ENCODE data around the gene MC1R. TPM values are rescaled to one million over a fixed set of nuclear protein-coding genes. Genes with fewer than 3 reads are reported as not detected.
"Not testable (repeated sequence)": the region's sequence is repeated elsewhere in the genome, so short reads cannot be mapped to it uniquely, and the experiment has no call there.

MC1R gene
- total RNA-seq, 1 experiment from 2014 or later, result 34.3 TPM

DNA sequence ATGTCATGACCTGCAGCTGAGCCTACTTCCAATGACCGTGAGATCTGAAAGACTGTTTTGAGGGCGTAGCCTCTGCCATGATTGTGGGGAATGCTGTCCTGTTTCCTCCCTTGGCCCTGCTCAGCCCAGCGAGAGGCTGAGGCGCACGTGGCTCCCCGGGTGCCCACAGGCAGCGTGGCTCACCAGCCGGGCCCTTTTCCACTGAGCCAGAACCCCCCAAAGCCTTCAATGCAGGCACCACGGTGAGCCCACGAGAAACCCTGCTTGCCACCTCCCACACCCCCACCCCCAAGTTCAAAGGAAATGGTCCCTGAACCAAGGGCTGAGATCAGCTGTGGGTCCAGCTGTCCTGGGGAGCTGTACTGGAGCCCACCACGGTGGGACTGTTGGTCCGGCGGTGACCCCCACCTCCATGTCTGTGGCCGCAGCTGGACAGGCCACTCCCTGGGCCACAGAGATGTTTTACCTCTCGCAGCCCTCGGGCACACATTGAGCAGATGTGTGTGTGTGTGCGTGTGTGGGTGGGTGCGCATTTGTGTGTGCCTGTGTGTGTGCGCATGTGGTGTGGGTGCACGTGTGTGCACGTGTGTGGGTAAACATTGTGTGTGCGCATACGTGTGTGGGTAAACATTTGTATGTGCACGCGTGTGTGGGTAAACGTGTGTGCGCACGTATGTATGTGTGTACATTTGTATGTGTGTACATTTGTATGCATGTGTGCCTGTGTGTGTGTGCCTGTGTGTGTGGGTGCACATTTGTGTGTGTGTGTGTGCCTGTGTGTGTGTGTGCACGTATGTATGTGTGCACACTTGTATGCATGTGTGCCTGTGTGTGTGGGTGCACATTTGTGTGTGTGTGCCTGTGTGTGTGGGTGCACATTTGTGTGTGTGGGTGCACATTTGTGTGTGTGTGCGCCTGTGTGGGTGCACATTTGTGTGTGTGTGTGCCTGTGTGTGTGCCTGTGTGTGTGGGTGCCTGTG is 5.0 kb upstream of the MC1R start:
- H3K9me3 ChIP-seq (ENCODE audit: insufficient read depth, low read depth), result no peaks in the 10 kb centered on the region
- no peak overlapping the region for H3K4me3 ChIP-seq
- peaks cover 6% of the 10 kb centered on the region; the same call in 1 of the 2 replicates for H3K36me3 ChIP-seq (ENCODE audit: low read depth)
- POLR2A ChIA-PET (ENCODE audit: unreplicated experiment), result interaction anchor here (0.7 kb wide), 1 partner anchor 41 kb away, joined by 3 read pairs; no protein-coding TSS in a partner anchor
- no peaks in the 10 kb centered on the region for H3K27me3 ChIP-seq (ENCODE audit: insufficient read depth, low read depth)
- no peak overlapping the region for H2AFZ ChIP-seq
- H3K79me2 ChIP-seq (ENCODE audit: low read depth), result no peaks in the 10 kb centered on the region
- H4K20me1 ChIP-seq (ENCODE audit: insufficient read depth), result no peaks in the 10 kb centered on the region; the same call in 1 of the 2 replicates
- DNase-seq, result no peak
- BruUV-seq (replicated peaks), result no TSS peak
- CTCF ChIA-PET, result no interaction called here
- H3K4me2 ChIP-seq, result no peak overlapping the region
- H3K4me1 ChIP-seq (replicated peaks; ENCODE audit: insufficient read depth), result peaks cover 14% of the 10 kb centered on the region
- no peaks in the 10 kb centered on the region for H3K9me2 ChIP-seq (ENCODE audit: insufficient read depth)
- H3K27ac ChIP-seq, result no peak overlapping the region
- TF ChIP-seq, protein P1, sequence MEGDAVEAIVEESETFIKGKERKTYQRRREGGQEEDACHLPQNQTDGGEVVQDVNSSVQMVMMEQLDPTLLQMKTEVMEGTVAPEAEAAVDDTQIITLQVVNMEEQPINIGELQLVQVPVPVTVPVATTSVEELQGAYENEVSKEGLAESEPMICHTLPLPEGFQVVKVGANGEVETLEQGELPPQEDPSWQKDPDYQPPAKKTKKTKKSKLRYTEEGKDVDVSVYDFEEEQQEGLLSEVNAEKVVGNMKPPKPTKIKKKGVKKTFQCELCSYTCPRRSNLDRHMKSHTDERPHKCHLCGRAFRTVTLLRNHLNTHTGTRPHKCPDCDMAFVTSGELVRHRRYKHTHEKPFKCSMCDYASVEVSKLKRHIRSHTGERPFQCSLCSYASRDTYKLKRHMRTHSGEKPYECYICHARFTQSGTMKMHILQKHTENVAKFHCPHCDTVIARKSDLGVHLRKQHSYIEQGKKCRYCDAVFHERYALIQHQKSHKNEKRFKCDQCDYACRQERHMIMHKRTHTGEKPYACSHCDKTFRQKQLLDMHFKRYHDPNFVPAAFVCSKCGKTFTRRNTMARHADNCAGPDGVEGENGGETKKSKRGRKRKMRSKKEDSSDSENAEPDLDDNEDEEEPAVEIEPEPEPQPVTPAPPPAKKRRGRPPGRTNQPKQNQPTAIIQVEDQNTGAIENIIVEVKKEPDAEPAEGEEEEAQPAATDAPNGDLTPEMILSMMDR (conservative IDR thresholded peaks at IDR 0.05), result no peak
- TF ChIP-seq EZH2 (IDR thresholded peaks at IDR 0.05; ENCODE audit: low read depth), result no peak
- intact Hi-C loops (cut with micrococcal nuclease; ENCODE audit: unreplicated experiment), result no loop called here
- peaks cover 32% of the 10 kb centered on the region; the same call in 1 of the 2 replicates for H3F3A ChIP-seq (ENCODE audit: insufficient read depth, low read depth)

DNA sequence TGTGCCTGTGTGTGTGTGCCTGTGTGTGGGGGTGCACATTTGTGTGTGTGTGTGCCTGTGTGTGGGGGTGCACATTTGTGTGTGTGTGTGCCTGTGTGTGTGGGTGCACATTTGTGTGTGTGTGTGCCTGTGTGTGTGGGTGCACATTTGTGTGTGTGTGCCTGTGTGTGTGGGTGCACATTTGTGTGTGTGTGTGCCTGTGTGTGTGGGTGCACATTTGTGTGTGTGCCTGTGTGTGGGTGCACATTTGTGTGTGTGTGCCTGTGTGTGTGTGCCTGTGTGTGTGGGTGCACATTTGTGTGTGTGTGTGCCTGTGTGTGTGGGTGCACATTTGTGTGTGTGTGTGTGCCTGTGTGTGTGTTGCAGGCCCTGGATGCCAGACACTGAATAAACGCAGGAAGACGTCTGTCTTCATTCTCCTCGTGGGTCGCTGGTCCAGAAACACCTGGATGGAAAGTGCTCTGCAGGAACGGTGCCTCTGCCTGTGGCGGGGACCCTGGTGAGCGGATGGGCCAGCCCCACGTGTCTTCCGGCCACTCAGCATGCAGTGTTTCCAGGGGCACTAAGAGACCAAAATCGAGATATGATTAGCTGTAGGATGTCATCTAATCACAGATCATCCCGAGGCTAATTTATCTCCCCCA is 3.9 kb upstream of the MC1R start:
- H3K27ac ChIP-seq; DNase-seq; H3K9me3 ChIP-seq (ENCODE audit: insufficient read depth, low read depth); H3K4me2 ChIP-seq; H3K4me3 ChIP-seq; CTCF ChIA-PET; H4K20me1 ChIP-seq (ENCODE audit: insufficient read depth); H2AFZ ChIP-seq; BruUV-seq (replicated peaks); H3K9me2 ChIP-seq (ENCODE audit: insufficient read depth); H3K79me2 ChIP-seq (ENCODE audit: low read depth); POLR2A ChIA-PET (ENCODE audit: unreplicated experiment); H3K36me3 ChIP-seq (ENCODE audit: low read depth); H3K27me3 ChIP-seq (ENCODE audit: insufficient read depth, low read depth): not testable (repeated sequence)
- peaks cover 31% of the 10 kb centered on the region; the same call in 1 of the 2 replicates for H3F3A ChIP-seq (ENCODE audit: insufficient read depth, low read depth)
- intact Hi-C loops (cut with micrococcal nuclease; ENCODE audit: unreplicated experiment), result loop anchor here (5.0 kb wide), 1 partner anchor 108 kb away; no protein-coding TSS in a partner anchor
- H3K4me1 ChIP-seq (replicated peaks; ENCODE audit: insufficient read depth), result peaks cover 14% of the 10 kb centered on the region

DNA sequence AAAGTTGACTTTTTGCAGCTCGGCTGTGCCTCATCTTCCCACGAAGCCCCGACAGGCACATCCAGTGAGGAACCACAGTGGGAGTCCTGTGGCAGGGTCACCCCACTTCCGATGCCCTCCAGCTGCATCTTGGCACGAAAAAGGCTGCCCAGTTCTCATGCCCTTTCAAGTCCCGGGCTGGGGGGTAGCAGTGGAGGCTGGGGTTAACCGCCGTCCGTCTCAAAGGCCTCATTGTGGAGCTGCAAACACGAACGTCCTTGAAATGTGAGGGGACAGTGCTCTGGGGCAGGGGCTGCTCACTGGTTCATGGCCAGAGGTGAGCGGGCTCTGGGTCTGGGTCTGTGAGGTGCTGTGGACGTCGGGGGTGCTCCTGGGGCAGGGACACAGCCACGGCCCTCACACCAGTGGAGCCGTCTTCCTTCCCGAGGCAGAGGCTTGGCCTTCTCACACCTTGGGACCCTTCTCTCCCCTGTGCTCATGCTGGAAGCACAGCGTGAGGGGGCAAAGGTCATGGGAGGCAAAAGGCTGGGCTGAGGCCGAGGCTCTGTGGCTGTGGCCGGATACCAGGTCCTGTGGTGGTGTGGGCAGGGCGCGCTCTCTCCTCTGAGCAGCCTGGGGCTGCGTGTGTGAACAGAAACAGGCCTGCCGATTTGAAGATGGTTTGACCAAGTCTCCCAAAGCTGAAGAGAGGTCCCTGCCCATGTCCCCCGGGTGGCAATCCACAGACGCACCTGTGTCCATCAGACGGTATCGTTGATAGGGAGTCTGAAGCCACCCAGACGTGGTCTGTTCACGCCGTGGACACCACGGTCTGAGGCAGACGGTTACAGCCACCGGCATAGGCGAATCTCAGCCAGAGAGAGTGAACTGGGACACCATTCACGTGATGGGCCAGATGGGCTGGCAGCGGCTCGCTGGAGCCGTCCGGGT is 3.1 kb upstream of the MC1R start:
- intact Hi-C loops (cut with micrococcal nuclease; ENCODE audit: unreplicated experiment), result loop anchor here (5.0 kb wide), 1 partner anchor 107 kb away; no protein-coding TSS in a partner anchor
- H3K27ac ChIP-seq, result no peak overlapping the region
- BruUV-seq (replicated peaks), result no TSS peak
- H3F3A ChIP-seq (ENCODE audit: insufficient read depth, low read depth), result peaks cover 31% of the 10 kb centered on the region; the same call in 1 of the 2 replicates
- no peak overlapping the region for H2AFZ ChIP-seq
- no peak for DNase-seq
- TF ChIP-seq EZH2 (IDR thresholded peaks at IDR 0.05; ENCODE audit: low read depth), result no peak
- TF ChIP-seq, protein P1 (conservative IDR thresholded peaks at IDR 0.05), result no peak
- H3K79me2 ChIP-seq (ENCODE audit: low read depth), result no peaks in the 10 kb centered on the region
- ChIA-PET CTCF (no interaction called here), POLR2A (ENCODE audit: unreplicated experiment) (no interaction called here)
- 0 out of 2 replicates have a peak, but pooled peaks cover 1% of the 10 kb centered on the region for H3K36me3 ChIP-seq (ENCODE audit: low read depth)
- no peak overlapping the region for H3K4me2 ChIP-seq
- no peaks in the 10 kb centered on the region; the same call in 1 of the 2 replicates for H4K20me1 ChIP-seq (ENCODE audit: insufficient read depth)
- no peak overlapping the region for H3K4me3 ChIP-seq
- peaks cover 16% of the 10 kb centered on the region for H3K4me1 ChIP-seq (replicated peaks; ENCODE audit: insufficient read depth)
- no peaks in the 10 kb centered on the region for H3K27me3 ChIP-seq (ENCODE audit: insufficient read depth, low read depth)
- H3K9me3 ChIP-seq (ENCODE audit: insufficient read depth, low read depth), result no peaks in the 10 kb centered on the region
- H3K9me2 ChIP-seq (ENCODE audit: insufficient read depth), result no peaks in the 10 kb centered on the region
